Iris pigment epithelial cell (primary cell): ENCODE results near the gene PACSIN2.
"Not testable (repeated sequence)": the region's sequence is repeated elsewhere in the genome, so short reads cannot be mapped to it uniquely, and the experiment has no call there.

ENCODE experiments used
- DNase-seq: peaks from one replicate; pipeline ENCODE4 v3.0.0-alpha.2; 2011; ENCODE audit warnings: low read depth

Gene PACSIN2

GRCh38 chr22:42964994-42965699, 49.8 kb downstream of the PACSIN2 start:
- DNase-seq: no peak

- DNase-seq: no peak
These were observed 51.7 kb downstream of the PACSIN2 start for GRCh38 chr22:42963231-42963595.

GRCh38 chr22:42962295-42963230, 52.4 kb downstream of the PACSIN2 start:
- DNase-seq: no peak

- no peak for DNase-seq
These were observed 53.1 kb downstream of the PACSIN2 start for GRCh38 chr22:42961810-42962209.

GRCh38 chr22:42961400-42961690, 53.6 kb downstream of the PACSIN2 start:
- DNase-seq: not testable (repeated sequence)

- DNase-seq: no peak
These were observed 54.2 kb downstream of the PACSIN2 start for GRCh38 chr22:42960531-42961399.

GRCh38 chr22:42959576-42960509, 55.1 kb downstream of the PACSIN2 start:
- DNase-seq: peak; percentile 96

- DNase-seq: no peak
These were observed 56.0 kb downstream of the PACSIN2 start for GRCh38 chr22:42958937-42959336.

- no peak for DNase-seq
These were observed 57.0 kb downstream of the PACSIN2 start for GRCh38 chr22:42957958-42958357.

- no peak for DNase-seq
These were observed 57.4 kb downstream of the PACSIN2 start for GRCh38 chr22:42957544-42957943.

- DNase-seq: no peak
These were observed 59.1 kb downstream of the PACSIN2 start for GRCh38 chr22:42955848-42956247.

GRCh38 chr22:42955087-42955635, 59.8 kb downstream of the PACSIN2 start:
- DNase-seq: no peak

- not testable (repeated sequence) for DNase-seq
These were observed 61.2 kb downstream of the PACSIN2 start for GRCh38 chr22:42953751-42954150.

GRCh38 chr22:42951093-42951710, 63.7 kb downstream of the PACSIN2 start:
- DNase-seq: no peak

GRCh38 chr22:42950281-42950680, 64.7 kb downstream of the PACSIN2 start:
- no peak for DNase-seq

- DNase-seq: peak; percentile 70
These were observed 65.8 kb downstream of the PACSIN2 start for GRCh38 chr22:42949159-42949558.

GRCh38 chr22:42948294-42948693, 66.7 kb downstream of the PACSIN2 start:
- DNase-seq: no peak

GRCh38 chr22:42947211-42947990, 67.5 kb downstream of the PACSIN2 start:
- peak; percentile 57 for DNase-seq

GRCh38 chr22:42946546-42947198, 68.3 kb downstream of the PACSIN2 start:
- no peak for DNase-seq
